GM23248 (cell line): ENCODE measurements around the gene CTDP1. TPM values are rescaled to one million over a fixed set of nuclear protein-coding genes. Genes with fewer than 3 reads are reported as not detected.

Experiments used
- DNase-seq: peaks from one replicate; pipeline ENCODE4 v3.0.0-alpha.2; 2015
- H2AFZ ChIP-seq: fragments of 200-600 bp; sonication (generic); 2 replicates; pipeline ENCODE4 v1.6.1; 2016; ENCODE audit warnings: antibody characterized with exemption
- H3F3A ChIP-seq: fragments of 200-600 bp; sonication (generic); 2 replicates; pipeline ENCODE4 v1.6.1; 2016; ENCODE audit warnings: mild to moderate bottlenecking, antibody characterized with exemption, mixed run types; ENCODE audit not compliant: insufficient read depth
- H3K27ac ChIP-seq: fragments of 200-600 bp; sonication (generic); 2 replicates; pipeline ENCODE4 v1.5.1; 2016; ENCODE audit warnings: mild to moderate bottlenecking
- H3K27me3 ChIP-seq: fragments of 200-600 bp; sonication (generic); replicated peaks from 2 replicates; pipeline ENCODE4 v1.6.1; 2016; ENCODE audit warnings: mild to moderate bottlenecking; ENCODE audit not compliant: insufficient read depth
- H3K36me3 ChIP-seq: fragments of 200-600 bp; sonication (generic); 2 replicates; pipeline ENCODE4 v1.6.1; 2016; ENCODE audit warnings: low read depth, mild to moderate bottlenecking
- H3K4me1 ChIP-seq: fragments of 200-600 bp; sonication (generic); 2 replicates; pipeline ENCODE4 v1.6.1; 2016; ENCODE audit warnings: mild to moderate bottlenecking; ENCODE audit not compliant: insufficient read depth
- H3K4me2 ChIP-seq: fragments of 200-600 bp; sonication (generic); one replicate; pipeline ENCODE4 v1.6.1; 2016; ENCODE audit warnings: mild to moderate bottlenecking; ENCODE audit not compliant: unreplicated experiment
- H3K4me3 ChIP-seq: fragments of 200-600 bp; sonication (generic); 2 replicates; pipeline ENCODE4 v1.5.1; 2016; ENCODE audit warnings: mild to moderate bottlenecking
- H3K79me2 ChIP-seq: fragments of 200-600 bp; sonication (generic); 2 replicates; pipeline ENCODE4 v1.6.1; 2016; ENCODE audit warnings: mild to moderate bottlenecking; ENCODE audit not compliant: insufficient read depth
- H3K9ac ChIP-seq: fragments of 200-600 bp; sonication (generic); 2 replicates; pipeline ENCODE4 v1.6.1; 2016; ENCODE audit warnings: mild to moderate bottlenecking
- H3K9me2 ChIP-seq: fragments of 200-600 bp; sonication (generic); 2 replicates; pipeline ENCODE4 v1.6.1; 2016; ENCODE audit warnings: mixed run types, mild to moderate bottlenecking, moderate library complexity; ENCODE audit not compliant: insufficient read depth
- H3K9me3 ChIP-seq: fragments of 200-600 bp; sonication (generic); one replicate; pipeline ENCODE4 v1.6.1; 2017; ENCODE audit warnings: low read depth
- H4K20me1 ChIP-seq: fragments of 200-600 bp; sonication (generic); 2 replicates; pipeline ENCODE4 v1.6.0; 2016; ENCODE audit not compliant: insufficient read depth
- EZH2 ChIP-seq: fragments of 200-600 bp; sonication (generic); IDR thresholded peaks from 2 replicates; pipeline ENCODE4 v1.6.1; 2018; ENCODE audit warnings: antibody characterized with exemption, mild to moderate bottlenecking; ENCODE audit not compliant: insufficient read depth, poor library complexity, severe bottlenecking
- EZH2phosphoT487 ChIP-seq: fragments of 200-600 bp; sonication (generic); IDR thresholded peaks from 2 replicates; pipeline ENCODE4 v1.6.1; 2018; ENCODE audit warnings: antibody characterized with exemption, moderate library complexity, mild to moderate bottlenecking, low read depth; ENCODE audit not compliant: insufficient read depth
- WGBS, 2 experiments: methylation state at CpG; one replicate each; pipeline ENCODE4 v1.1.6; 2015 to 2017; ENCODE audit warnings: low lambda C conversion rate in 2 of 2, low coverage in 1 of 2; ENCODE audit errors: missing lambda C conversion rate in 2 of 2; 5-methylcytosine and 5-hydroxymethylcytosine counted together
- in situ Hi-C: fragments of 300-500 bp; cut with MboI; formaldehyde crosslinking; loops from 2 replicates; pipeline ENCODE4 v1.15.0; 2020
- polyA plus RNA-seq: library from polyadenylated mRNA; unstranded; fragments of >200 nt; fragmentation: Nextera tagmentation; extraction: Ambion mirVana; gene quantifications from 2 replicates; pipeline ENCODE4 v1.2.1, GENCODE V29; 2016
- total RNA-seq: library from RNA; depleted of rRNA; stranded (reverse); fragments of >200 nt; shearing (Covaris generic); gene quantifications from 2 replicates; pipeline ENCODE4 v1.2.3, GENCODE V29; 2014

The CTDP1 gene
- total and polyA plus RNA-seq, 2 experiments from 2014 or later = 6.7 to 26.0 TPM

DNA sequence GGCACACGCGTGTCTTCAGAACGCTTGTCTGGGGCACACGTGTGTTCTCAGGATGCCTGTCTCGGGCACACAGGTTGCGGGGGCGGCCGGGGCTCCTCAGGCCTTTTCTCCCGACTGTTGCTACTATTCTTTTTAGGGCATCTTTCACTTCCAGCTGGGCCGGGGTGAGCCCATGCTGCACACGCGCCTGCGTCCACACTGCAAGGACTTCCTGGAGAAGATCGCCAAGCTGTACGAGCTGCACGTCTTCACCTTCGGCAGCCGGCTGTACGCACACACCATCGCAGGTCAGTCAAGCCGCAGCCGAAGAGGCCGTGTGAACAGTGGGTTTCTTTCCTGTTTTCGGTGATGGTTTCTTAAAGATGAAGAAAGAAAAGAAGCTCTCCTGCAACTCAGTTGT, 25.0 kb downstream of the CTDP1 start:
- in situ Hi-C loops = no loop called here
- no peak overlapping the region for H3K27ac ChIP-seq
- no peaks in the 10 kb centered on the region for H3K9me2 ChIP-seq
- H2AFZ ChIP-seq = no peak overlapping the region
- H3K9me3 ChIP-seq = no peaks in the 10 kb centered on the region
- DNase-seq = no peak
- 96 to 98% methylated on average over 20 to 24 of the region's 24 CpGs for WGBS, 2 experiments
- H3K36me3 ChIP-seq = no peaks in the 10 kb centered on the region; the same call in 1 of the 2 replicates
- H3K27me3 ChIP-seq = no peaks in the 10 kb centered on the region
- H3K9ac ChIP-seq = no peak overlapping the region
- H3K4me2 ChIP-seq = no peak overlapping the region
- 0 out of 2 replicates have a peak, but pooled peaks cover 4% of the 10 kb centered on the region for H4K20me1 ChIP-seq
- H3F3A ChIP-seq = no peaks in the 10 kb centered on the region
- peaks cover 27% of the 10 kb centered on the region; the same call in 1 of the 2 replicates for H3K79me2 ChIP-seq
- no peaks in the 10 kb centered on the region for H3K4me1 ChIP-seq
- no peak overlapping the region for H3K4me3 ChIP-seq
- TF ChIP-seq EZH2 = no peak
- no peak for TF ChIP-seq EZH2phosphoT487

DNA sequence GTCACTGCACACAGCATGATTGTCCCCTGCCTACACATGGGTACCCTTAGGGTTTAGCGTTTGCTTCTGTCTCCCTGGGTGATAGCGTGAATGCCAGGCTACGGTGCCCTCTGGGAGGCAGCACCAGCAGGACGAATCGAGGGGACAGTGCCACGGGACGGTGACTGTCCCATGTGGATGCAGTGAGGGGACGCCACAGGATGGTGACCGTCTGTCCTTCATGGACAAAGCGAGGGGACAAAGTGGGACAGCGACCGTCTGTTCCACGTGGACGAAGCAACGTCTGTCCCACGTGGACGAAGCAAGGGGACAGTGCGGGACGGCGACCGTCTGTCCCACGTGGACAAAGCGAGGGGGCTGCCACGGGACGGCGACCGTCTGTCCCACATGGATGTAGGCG, 25.7 kb downstream of the CTDP1 start:
- H3K4me2 ChIP-seq = no peak overlapping the region
- WGBS, 2 experiments = 93 to 97% methylated on average over 27 to 28 of the region's 28 CpGs
- peaks cover 27% of the 10 kb centered on the region; the same call in 1 of the 2 replicates for H3K79me2 ChIP-seq
- no peaks in the 10 kb centered on the region for H3F3A ChIP-seq
- H3K9ac ChIP-seq = no peak overlapping the region
- H3K27me3 ChIP-seq = no peaks in the 10 kb centered on the region
- no peak for DNase-seq
- H3K4me1 ChIP-seq = no peaks in the 10 kb centered on the region
- no peak overlapping the region for H2AFZ ChIP-seq
- in situ Hi-C loops = no loop called here
- H3K9me3 ChIP-seq = no peaks in the 10 kb centered on the region
- TF ChIP-seq EZH2 (no peak), EZH2phosphoT487 (no peak)
- H3K4me3 ChIP-seq = no peak overlapping the region
- peaks cover 3% of the 10 kb centered on the region; the same call in 1 of the 2 replicates for H3K36me3 ChIP-seq
- no peak overlapping the region for H3K27ac ChIP-seq
- no peaks in the 10 kb centered on the region for H3K9me2 ChIP-seq
- 0 out of 2 replicates have a peak, but pooled peaks cover 4% of the 10 kb centered on the region for H4K20me1 ChIP-seq

DNA sequence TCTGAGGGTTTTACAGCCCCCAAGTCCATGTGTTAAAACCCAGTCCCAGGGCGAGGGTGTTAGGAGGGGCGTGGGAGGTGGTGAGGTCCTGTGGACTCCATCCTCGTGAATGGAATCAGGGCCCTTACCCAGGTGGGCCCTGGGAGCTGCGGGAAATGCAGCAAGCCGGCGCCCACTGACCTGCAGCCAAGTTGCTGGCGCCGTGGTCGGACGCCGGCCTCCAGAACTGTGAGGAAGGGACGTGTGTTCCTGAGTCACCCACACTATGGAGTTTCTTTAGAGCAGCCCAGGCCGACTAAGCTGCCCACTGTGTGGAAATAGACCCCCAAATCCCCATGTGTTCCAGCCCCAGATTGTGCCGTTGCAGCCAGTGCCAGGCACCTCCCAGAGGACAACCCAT, 26.4 kb downstream of the CTDP1 start:
- Histone ChIP-seq H4K20me1 (0 out of 2 replicates have a peak, but pooled peaks cover 4% of the 10 kb centered on the region), H3K9me2 (no peaks in the 10 kb centered on the region), H3F3A (no peaks in the 10 kb centered on the region), H3K4me3 (no peak overlapping the region), H3K27me3 (no peaks in the 10 kb centered on the region), H3K79me2 (peaks cover 23% of the 10 kb centered on the region; the same call in 1 of the 2 replicates), H2AFZ (no peak overlapping the region), H3K4me2 (no peak overlapping the region), H3K9ac (no peak overlapping the region), H3K4me1 (no peaks in the 10 kb centered on the region), H3K9me3 (no peaks in the 10 kb centered on the region), H3K27ac (no peak overlapping the region), H3K36me3 (peaks cover 3% of the 10 kb centered on the region; the same call in 1 of the 2 replicates)
- no peak for TF ChIP-seq EZH2phosphoT487
- no peak for TF ChIP-seq EZH2
- WGBS, 2 experiments = 84 to 91% methylated on average over 14 of the region's 14 CpGs
- in situ Hi-C loops = no loop called here
- no peak for DNase-seq

DNA sequence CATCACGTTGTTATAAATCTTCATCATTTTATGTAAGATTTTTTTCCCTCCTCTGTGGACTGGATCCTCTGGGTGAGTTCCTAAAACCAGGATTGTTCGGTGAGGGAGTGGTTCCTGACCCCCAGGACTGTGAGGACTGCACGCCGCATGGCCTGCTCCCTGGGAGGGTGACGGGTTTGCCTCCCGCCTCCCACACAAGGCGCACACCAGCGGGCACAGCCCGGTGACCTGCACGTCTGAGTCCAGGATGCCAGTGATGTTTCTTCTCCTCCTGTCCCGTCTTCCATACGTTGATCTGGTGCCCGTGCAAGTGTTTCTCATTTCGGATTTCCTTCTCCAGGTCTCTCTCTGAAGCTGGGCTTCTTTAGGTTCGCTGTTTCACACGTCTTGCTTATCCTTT, 27.1 kb downstream of the CTDP1 start:
- H3K9me3 ChIP-seq = no peaks in the 10 kb centered on the region
- H3K9ac ChIP-seq = no peak overlapping the region
- H3K27me3 ChIP-seq = no peaks in the 10 kb centered on the region
- H3K4me1 ChIP-seq = no peaks in the 10 kb centered on the region
- 0 out of 2 replicates have a peak, but pooled peaks cover 4% of the 10 kb centered on the region for H4K20me1 ChIP-seq
- TF ChIP-seq EZH2phosphoT487 (no peak), EZH2 (no peak)
- H2AFZ ChIP-seq = no peak overlapping the region
- H3K79me2 ChIP-seq = peaks cover 20% of the 10 kb centered on the region; the same call in 1 of the 2 replicates
- 92 to 96% methylated on average over 14 to 16 of the region's 16 CpGs for WGBS, 2 experiments
- H3F3A ChIP-seq = no peaks in the 10 kb centered on the region
- no peak overlapping the region for H3K4me3 ChIP-seq
- in situ Hi-C loops = no loop called here
- H3K27ac ChIP-seq = no peak overlapping the region
- no peaks in the 10 kb centered on the region for H3K9me2 ChIP-seq
- no peak for DNase-seq
- no peak overlapping the region for H3K4me2 ChIP-seq
- peaks cover 3% of the 10 kb centered on the region; the same call in 1 of the 2 replicates for H3K36me3 ChIP-seq
